HEK293T (cell line): Measurements from ENCODE around the gene SLC38A9.

ENCODE experiments used
- CTCF ChIA-PET: fragments of 350-600 bp; formaldehyde crosslinking; extraction: SDS; loops from one replicate; lab custom pipeline; 2021; ENCODE audit warnings: antibody characterized with exemption, inconsistent platforms; lab: Yijun Ruan, JAX
- POLR2A ChIA-PET: fragments of 350-600 bp; formaldehyde crosslinking; extraction: SDS; loops from one replicate; lab custom pipeline; 2020; ENCODE audit warnings: antibody characterized with exemption, inconsistent platforms; lab: Yijun Ruan, JAX
- DNase-seq: peaks from one replicate; pipeline ENCODE4 v3.0.0; 2012; ENCODE audit warnings: mixed read lengths; ENCODE audit errors: extremely low spot score
- ARNT ChIP-seq: fragments of 450-650 bp; IDR thresholded peaks from 2 replicates; pipeline ENCODE4 v1.6.1; 2017; ENCODE audit warnings: mild to moderate bottlenecking
- BHLHE40 ChIP-seq: fragments of 450-650 bp; IDR thresholded peaks from 2 replicates; pipeline ENCODE4 v1.6.1; 2016; ENCODE audit warnings: mild to moderate bottlenecking, moderate library complexity, borderline replicate concordance
- CTBP1 ChIP-seq: fragments of 450-650 bp; IDR thresholded peaks from 2 replicates; pipeline ENCODE4 v1.6.1; 2016; ENCODE audit warnings: borderline replicate concordance
- ELF4 ChIP-seq: fragments of 450-650 bp; IDR thresholded peaks from 2 replicates; pipeline ENCODE4 v1.6.1; 2017; ENCODE audit warnings: antibody characterized with exemption
- FOXA1 ChIP-seq: fragments of 450-650 bp; IDR thresholded peaks from 2 replicates; pipeline ENCODE4 v1.6.1; 2016; ENCODE audit warnings: mild to moderate bottlenecking
- FOXK2 ChIP-seq: fragments of 450-650 bp; IDR thresholded peaks from 2 replicates; pipeline ENCODE4 v1.6.1; 2016; ENCODE audit warnings: mild to moderate bottlenecking
- FOXM1 ChIP-seq: fragments of 450-650 bp; IDR thresholded peaks from 2 replicates; pipeline ENCODE4 v1.6.1; 2017; ENCODE audit warnings: mild to moderate bottlenecking, borderline replicate concordance
- HDGF ChIP-seq: fragments of 450-650 bp; IDR thresholded peaks from 2 replicates; pipeline ENCODE4 v1.6.1; 2017; ENCODE audit warnings: antibody characterized with exemption, borderline replicate concordance
- L3MBTL2 ChIP-seq: fragments of 450-650 bp; conservative IDR thresholded peaks from 2 replicates; pipeline ENCODE4 v1.6.1; 2016; ENCODE audit warnings: mild to moderate bottlenecking
- LEF1 ChIP-seq: fragments of 450-650 bp; IDR thresholded peaks from 2 replicates; pipeline ENCODE4 v1.6.1; 2017; ENCODE audit warnings: mild to moderate bottlenecking, borderline replicate concordance
- NFRKB ChIP-seq: fragments of 450-650 bp; IDR thresholded peaks from 2 replicates; pipeline ENCODE4 v1.6.1; 2016; ENCODE audit warnings: mild to moderate bottlenecking, moderate library complexity
- SP1 ChIP-seq: fragments of 450-650 bp; IDR thresholded peaks from 2 replicates; pipeline ENCODE4 v1.6.1; 2017
- SUZ12 ChIP-seq: fragments of 450-650 bp; IDR thresholded peaks from 2 replicates; pipeline ENCODE4 v1.6.1; 2016; ENCODE audit warnings: mild to moderate bottlenecking
- TARDBP ChIP-seq: fragments of 450-650 bp; IDR thresholded peaks from 2 replicates; pipeline ENCODE4 v1.6.1; 2016
- ZNF384 ChIP-seq: fragments of 450-650 bp; IDR thresholded peaks from 2 replicates; pipeline ENCODE4 v1.6.1; 2016
- TF ChIP-seq, protein P1 (sequence below): fragments of 450-650 bp; IDR thresholded peaks from 2 replicates; pipeline ENCODE4 v1.6.1; 2016

The SLC38A9 gene

DNA sequence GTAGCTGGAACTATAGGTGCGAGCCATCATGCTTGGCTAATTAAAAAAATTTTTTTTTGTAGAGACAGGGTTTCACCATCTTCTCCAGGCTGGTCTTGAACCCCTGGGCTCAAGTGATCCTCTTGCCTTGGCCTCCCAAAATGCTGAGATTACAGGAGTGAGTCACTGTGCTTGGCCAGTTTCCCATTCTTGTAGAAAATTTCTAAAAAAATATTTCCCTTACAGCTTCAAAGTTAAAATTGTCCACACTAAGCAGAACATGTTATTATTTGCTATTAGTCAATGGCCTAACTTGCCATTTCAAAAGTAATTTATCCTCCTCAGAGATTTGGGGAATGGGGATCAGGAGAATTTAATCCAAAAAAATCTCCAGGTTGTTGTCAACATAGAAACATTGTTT lies 40.1 kb downstream of the SLC38A9 start:
- TF ChIP-seq SP1 (no peak), ELF4 (no peak), ARNT (no peak), FOXM1 (no peak), SUZ12 (no peak), BHLHE40 (no peak), FOXK2 (no peak), ZNF384 (no peak), L3MBTL2 (no peak), HDGF (no peak), CTBP1 (no peak), TARDBP (no peak), NFRKB (no peak), LEF1 (no peak), FOXA1 (no peak)
- TF ChIP-seq, protein P1, sequence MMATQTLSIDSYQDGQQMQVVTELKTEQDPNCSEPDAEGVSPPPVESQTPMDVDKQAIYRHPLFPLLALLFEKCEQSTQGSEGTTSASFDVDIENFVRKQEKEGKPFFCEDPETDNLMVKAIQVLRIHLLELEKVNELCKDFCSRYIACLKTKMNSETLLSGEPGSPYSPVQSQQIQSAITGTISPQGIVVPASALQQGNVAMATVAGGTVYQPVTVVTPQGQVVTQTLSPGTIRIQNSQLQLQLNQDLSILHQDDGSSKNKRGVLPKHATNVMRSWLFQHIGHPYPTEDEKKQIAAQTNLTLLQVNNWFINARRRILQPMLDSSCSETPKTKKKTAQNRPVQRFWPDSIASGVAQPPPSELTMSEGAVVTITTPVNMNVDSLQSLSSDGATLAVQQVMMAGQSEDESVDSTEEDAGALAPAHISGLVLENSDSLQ = no peak
- POLR2A ChIA-PET = no interaction called here
- CTCF ChIA-PET = no interaction called here
- DNase-seq = no peak

DNA sequence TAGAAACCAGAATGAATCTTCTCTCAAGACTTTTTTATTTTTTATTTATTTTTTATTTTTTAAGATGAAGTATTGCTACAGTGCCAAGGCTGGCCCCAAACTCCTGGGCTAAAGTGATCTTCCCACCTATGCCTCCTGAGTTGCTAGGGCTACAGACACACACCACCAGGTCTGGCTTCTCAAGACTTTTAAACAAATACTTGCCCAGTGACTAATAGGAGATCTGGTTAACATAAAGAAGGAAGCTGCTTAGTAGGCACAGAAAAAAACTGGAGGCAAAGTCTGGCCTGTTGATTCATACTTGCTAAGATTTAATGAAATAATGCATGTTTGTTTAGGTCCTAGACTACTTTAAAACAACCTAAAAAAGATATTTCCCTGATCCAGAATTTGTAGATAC lies 43.8 kb downstream of the SLC38A9 start:
- POLR2A ChIA-PET = no interaction called here
- CTCF ChIA-PET = no interaction called here
- DNase-seq = no peak
- no peak for TF ChIP-seq NFRKB
- TF ChIP-seq SP1 = no peak
- TF ChIP-seq L3MBTL2 = no peak
- TF ChIP-seq ARNT = no peak
- no peak for TF ChIP-seq FOXM1
- no peak for TF ChIP-seq CTBP1
- TF ChIP-seq HDGF = no peak
- no peak for TF ChIP-seq TARDBP
- TF ChIP-seq ZNF384 = no peak
- no peak for TF ChIP-seq LEF1
- no peak for TF ChIP-seq FOXK2
- TF ChIP-seq, protein P1 = no peak

DNA sequence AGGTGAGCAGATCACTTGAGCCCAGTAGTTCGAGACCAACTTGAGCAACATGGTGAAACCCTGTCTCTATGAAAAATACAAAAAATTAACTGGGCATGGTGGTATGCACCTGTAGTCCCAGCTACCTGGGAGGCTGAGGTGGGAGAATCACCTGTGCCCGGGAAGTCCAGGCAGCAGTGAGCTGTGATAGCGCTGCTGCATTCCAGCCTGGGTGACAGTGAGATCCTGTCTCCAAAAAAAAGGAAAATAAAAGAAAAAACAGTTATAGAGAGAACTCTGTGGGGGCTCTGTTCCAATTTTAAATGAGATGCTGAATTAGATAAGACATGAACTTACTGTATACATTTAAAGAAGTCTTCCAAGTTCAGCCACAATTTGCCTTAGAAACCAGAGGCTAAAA lies 44.2 kb downstream of the SLC38A9 start:
- POLR2A ChIA-PET = no interaction called here
- TF ChIP-seq ELF4 = no peak
- TF ChIP-seq SP1 = no peak
- no peak for DNase-seq
- CTCF ChIA-PET = no interaction called here

DNA sequence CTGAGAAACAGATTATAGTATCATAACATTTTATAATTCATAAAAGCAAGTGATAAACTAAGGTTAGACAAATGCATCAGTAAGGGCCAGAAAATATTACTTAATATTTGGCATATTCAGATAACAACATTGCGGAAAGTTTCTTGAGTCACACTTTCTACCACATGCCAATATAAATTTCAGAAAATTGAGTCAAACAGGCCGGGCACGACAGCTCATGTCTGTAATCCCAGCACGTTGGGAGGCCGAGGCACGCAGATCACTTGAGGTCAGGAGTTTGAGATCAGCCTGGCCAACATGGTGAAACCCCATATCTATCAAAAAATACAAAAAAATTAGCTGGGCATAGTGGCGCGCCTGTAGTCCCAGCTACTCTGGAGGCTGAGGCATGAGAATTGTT lies 47.1 kb downstream of the SLC38A9 start:
- no peak for DNase-seq
- CTCF ChIA-PET = no interaction called here
- POLR2A ChIA-PET = no interaction called here
- TF ChIP-seq, protein P1 = no peak
- TF ChIP-seq TARDBP (no peak), SUZ12 (no peak), BHLHE40 (no peak), ZNF384 (no peak), HDGF (no peak), FOXA1 (no peak), SP1 (no peak), FOXM1 (no peak), FOXK2 (no peak), NFRKB (no peak), ARNT (no peak)

DNA sequence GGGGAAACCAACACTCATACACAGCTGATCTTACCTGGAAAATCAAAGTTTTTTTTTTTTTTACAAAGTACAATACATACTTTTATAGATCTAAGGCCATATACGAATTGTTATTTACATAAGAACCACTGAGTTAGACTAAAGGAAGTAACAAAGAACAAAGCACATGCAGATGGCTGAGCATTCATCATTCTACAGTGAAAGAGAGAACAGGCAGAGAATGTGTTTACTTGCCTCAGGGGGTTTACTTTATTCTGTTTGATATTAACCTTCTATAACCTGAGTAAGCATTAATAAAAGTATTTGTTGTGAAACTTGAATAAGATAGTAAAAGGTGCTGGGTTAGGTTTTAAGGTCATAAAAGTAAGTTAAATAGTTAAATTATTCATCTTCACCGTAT lies 54.7 kb downstream of the SLC38A9 start:
- DNase-seq = no peak
- TF ChIP-seq HDGF (no peak), BHLHE40 (no peak), SUZ12 (no peak), FOXM1 (no peak), ELF4 (no peak), SP1 (no peak), CTBP1 (no peak), ARNT (no peak), LEF1 (no peak), L3MBTL2 (no peak), ZNF384 (no peak), TARDBP (no peak), FOXA1 (no peak), FOXK2 (no peak), NFRKB (no peak)
- TF ChIP-seq, protein P1 = no peak
- ChIA-PET POLR2A (no interaction called here), CTCF (no interaction called here)

DNA sequence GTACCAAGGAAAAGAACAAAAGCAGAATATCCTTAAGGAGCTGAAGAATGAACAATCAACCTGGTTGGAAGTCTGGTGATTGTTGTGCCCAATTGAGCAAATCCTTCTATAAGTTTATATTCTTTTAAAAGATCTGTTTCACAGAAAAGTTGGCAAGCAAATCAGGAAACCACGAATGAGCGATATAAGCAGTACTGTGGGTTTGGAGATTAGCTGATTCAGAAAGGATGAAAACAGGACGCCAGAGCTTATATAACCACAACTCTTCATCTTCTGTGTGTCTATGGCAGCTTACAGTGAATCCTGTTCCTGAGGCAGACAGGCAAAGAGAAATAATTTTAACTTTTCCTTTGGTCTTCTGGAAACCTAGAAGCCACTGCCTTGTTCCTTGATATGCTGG lies 61.7 kb downstream of the SLC38A9 start:
- CTCF ChIA-PET = no interaction called here
- POLR2A ChIA-PET = no interaction called here
- no peak for DNase-seq

More for the DNA sequence above, 61.7 kb downstream of the SLC38A9 start:
- TF ChIP-seq L3MBTL2 (no peak), CTBP1 (no peak), BHLHE40 (no peak), TARDBP (no peak), FOXM1 (no peak), SUZ12 (no peak), ELF4 (no peak), SP1 (no peak), NFRKB (no peak), LEF1 (no peak), ZNF384 (no peak), FOXA1 (no peak), HDGF (no peak), FOXK2 (no peak)
- TF ChIP-seq, protein P1 = no peak
